HG03520 (cell line): ENCODE measurements around the gene PDK2.

ENCODE experiments used
- ATAC-seq: cut with Tn5 transposase; IDR thresholded peaks from one replicate; pipeline ENCODE4 v1.9.1; 2021; ENCODE audit warnings: mild to moderate bottlenecking, moderate library complexity; ENCODE audit not compliant: unreplicated experiment

The PDK2 gene

DNA sequence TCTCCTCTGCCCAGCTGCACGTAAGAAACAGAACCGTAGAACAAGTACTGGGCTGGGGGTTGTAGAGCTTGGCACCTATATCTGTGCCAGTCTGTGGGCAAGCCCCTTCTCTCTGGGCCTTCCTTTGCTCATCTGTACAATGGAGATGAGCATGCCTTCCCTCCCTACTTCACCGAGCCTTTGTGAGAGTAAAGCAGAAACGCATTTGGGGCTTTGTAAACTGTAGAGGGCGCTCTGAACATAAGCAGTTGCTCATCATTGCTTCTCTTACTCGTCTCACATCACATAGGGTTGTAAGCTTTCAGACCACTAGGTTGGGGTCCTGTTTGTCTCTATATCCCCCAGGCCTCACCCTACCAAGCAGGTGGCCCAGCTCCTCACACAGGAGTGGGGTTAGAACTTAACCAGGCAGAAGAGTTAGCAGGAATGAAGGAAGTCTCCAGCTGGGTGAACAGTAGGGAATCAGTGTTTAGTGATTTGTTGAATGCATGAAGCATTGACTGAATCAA lies 19.8 kb downstream of the PDK2 start:
- no peak for ATAC-seq

DNA sequence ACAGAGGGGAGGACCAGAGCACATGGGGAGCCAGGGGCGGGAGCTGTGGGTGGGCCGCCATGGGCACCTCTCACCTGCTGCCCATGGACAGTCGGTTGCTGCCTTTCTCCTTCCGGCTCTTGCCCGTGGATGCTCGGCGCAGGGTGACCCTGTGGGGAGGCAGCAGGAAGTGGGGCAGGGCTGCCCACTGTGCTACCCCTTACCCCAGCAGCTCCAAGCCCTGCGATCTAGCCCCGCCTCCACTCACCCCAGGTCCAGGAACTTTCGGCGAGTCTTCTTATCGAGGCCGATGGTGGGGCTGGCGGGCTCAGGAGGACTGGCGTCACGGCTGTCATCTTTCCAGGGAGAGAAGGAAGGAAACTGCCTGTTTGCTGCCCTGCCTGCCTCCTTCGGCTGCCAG lies 20.6 kb downstream of the PDK2 start:
- ATAC-seq, result no peak

- ATAC-seq, result no peak
Measured at GRCh38 chr17:50117202-50118051, 22.3 kb downstream of the PDK2 start.

DNA sequence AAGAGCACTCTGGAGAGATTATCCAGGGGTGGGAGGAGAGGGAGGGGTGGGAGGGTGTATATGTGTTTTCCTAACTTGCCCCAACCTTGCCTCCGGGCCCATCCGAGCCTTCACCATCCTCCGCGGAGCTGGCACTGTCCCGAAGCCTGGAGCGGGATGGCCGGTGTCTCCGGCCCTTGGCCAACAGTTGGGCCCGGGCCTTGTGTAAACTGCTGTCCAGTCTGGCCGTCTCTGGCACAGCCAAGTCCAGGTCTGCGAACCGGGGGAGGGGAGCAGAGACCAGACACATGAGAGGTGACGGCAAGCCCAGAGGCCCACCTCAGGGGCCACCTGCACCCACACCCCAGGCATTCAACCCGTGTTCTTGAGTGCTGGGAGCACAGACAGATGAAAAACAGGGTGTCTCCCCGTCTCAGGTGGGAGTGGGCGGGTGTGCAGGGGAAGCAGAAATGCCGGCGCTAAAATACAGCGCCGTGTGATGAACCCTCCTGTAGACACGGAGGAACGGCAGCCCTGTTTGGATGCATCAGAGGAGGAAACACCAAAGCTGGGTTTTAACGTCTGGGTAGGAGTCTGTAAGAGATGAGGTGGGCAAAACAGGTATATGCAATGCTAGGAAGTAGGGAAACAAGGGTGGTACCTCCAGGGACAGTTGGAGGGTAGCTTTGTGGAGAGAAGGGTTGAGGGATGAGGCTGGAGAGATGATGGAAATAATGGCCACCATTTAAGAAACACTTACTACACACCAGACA lies 23.1 kb downstream of the PDK2 start:
- ATAC-seq, result no peak

GRCh38 chr17:50118828-50119218 lies 23.7 kb downstream of the PDK2 start:
- no peak for ATAC-seq

- no peak for ATAC-seq
Measured at GRCh38 chr17:50120475-50121253, 25.5 kb downstream of the PDK2 start.

DNA sequence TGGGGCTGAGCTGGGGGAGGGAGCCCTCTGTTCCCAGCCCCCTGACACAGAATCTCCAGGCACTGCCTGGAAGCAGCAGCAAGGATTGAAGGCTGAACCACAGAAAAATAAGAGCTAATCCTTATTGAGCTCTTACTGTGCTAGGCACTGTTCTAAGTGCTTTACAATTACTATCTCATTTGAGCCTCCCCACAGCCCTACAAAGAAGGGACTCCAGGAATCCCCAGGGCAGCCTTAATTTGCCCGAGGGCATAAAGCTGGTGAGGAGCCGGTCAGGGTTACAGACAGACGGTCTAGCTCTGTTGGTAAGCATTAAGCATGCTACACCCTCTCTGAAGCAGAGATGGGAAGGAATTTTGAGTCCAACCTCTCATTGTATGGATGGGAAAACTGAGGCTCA lies 27.8 kb downstream of the PDK2 start:
- no peak for ATAC-seq

DNA sequence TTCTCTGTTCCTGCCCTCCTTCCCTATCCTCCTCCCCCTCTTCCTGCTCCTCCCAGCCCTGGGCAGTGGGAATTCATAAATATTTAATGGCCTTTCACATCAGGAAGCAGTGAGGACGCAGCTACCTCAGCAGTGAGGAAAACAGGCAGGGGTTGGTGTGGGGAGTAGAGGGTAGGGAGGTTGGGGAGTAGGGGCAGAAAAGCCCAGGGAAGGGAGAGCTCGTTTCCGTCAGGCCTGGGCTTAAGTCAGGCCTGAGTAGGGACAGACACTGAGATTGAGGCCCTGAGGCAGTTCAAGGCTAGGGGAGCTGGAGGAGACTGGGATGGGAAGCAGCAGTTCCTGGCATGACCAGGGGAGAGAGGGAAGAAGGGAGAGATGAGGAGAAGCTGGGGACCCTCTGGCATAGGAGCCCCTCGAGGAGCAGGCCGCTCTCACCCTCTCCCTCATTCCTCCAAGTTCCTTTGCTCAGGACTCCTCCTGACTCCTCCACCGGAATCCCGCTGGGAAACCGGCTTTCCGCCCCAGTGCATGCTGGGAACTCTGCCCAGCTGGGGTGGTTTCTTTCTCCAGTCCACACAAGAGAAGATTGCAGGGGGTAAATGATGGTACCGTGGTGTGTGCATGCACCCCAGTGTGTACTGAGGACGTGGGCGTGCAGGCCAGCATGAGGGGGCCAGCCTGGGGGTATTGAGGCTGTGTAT lies 28.6 kb downstream of the PDK2 start:
- ATAC-seq, result no peak

GRCh38 chr17:50125420-50125997 lies 30.4 kb downstream of the PDK2 start:
- no peak for ATAC-seq

GRCh38 chr17:50127697-50128361 lies 32.7 kb downstream of the PDK2 start:
- no peak for ATAC-seq

GRCh38 chr17:50128441-50129352 lies 33.5 kb downstream of the PDK2 start:
- ATAC-seq, result no peak

DNA sequence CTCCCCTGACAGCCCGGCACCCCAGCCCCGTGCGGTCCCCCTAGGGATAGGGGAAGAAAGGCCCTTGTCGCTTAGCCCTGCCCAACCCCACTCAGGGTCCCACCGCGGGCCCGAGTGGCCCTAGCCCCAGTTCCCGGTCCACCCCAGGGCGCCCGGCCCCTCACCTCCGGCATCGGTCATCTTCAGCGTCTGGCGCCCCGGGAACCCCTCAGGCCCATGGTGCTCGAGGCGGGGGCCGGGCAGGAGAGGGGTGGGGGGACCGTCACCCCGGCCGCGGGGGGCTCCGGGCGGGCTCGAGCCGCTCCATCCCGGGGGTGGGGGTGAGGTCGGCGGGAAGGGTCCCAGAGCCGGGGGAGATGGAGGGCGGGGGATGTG lies 34.2 kb downstream of the PDK2 start:
- ATAC-seq, result no peak

DNA sequence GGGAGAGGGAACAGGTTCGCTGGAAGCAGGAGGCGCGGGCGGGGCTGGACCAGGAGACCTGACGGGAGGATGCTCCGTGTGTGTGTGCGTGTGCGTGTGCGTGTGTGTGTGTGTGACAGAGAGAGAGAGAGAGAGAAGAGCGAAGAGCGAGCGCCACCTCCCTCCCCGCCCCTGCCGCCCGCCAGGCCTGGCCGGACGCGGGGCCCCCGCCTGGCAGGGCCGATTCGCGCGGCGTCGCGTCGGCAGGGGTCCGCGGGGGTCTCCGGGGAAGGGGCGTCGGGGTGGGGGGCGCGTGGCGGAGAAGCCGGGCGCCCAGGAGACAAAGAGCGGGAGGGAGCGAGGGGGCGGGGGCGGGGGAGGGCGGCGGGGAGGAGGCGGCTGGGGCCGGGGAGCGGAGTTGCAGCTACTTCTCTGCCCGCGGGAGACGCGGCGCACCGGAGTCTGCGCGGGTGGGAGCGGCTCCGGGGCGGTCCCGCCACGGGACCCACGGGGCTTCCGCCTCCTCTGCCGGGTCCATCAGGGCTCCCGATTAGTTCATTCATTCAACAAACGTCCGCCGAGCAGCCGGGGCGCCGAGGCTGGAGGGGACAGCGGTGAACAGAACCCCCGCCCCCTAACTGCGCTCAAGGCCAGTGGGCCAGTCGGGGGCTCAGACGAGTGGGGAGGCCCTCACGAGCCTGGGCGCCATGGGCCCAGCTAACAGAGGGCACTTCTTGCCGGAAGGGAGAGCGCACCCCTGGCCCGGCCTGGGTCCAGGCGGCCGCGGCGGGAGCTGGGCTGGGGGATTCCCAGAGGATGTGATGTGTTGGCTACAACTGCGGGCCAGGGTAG lies 34.8 kb downstream of the PDK2 start, which contains the start of gene SAMD14:
SAMD14 (minus strand) TSS at position 433 of the 831 bp plus-strand sequence. CDS start 5,201 bp downstream, outside the sequence.
- ATAC-seq, result no peak

- no peak for ATAC-seq
Measured at GRCh38 chr17:50130559-50131305, 35.6 kb downstream of the PDK2 start.

GRCh38 chr17:50132104-50132794 lies 37.1 kb downstream of the PDK2 start:
- no peak for ATAC-seq

DNA sequence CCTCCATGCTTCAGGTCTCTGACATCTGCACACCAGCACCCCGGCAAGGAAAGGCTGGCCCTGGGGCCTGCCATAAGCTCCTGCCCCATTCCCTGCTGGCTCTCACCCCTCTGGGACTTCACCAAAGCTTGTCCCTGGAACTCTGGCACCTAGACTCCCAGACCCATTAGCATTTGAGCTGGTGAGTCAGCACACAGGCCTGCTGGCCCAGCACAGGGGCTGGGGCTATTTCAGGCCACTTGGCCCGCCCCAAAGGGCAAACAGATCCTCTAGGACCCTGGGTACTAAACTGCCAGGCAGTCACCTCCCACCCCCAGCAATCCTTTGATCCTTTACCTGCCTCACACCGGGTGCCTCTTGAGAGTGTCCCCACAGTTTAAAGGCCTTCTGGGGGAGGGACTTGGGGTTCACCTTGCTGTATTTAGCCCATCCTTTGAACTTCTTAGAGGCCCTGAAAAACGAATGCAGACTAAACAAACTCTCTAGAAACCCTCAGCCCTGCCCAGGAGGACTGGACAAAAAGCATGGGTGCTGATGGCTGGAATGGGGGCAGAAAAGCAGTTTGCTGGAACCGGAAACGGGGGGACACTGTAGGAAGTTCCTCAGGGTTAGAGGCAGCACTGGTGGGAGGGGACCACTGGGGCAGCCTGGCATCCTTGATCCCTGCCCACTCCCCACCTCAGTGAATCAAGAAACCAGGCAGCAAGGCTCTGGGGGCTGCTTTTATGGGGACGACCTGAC lies 38.0 kb downstream of the PDK2 start:
- no peak for ATAC-seq
